NCI-H82 treated with DMSO at 0.1 percent for 48 hours (cell line): ENCODE results near the gene BIVM.
A peak's percentile ranks its signal among the peaks of the same experiment; 100 is the strongest.
"Not testable (repeated sequence)": the region's sequence is repeated elsewhere in the genome, so short reads cannot be mapped to it uniquely, and the experiment has no call there.

ENCODE experiments used
- DNase-seq: peaks from one replicate; lab custom pipeline; 2025; ENCODE audit not compliant: unreplicated experiment; lab: John Stamatoyannopoulos, UW

The BIVM gene

GRCh38 chr13:102798581-102799425, at the start of gene BIVM, which contains the start of gene POGLUT2:
BIVM (plus strand) TSS chr13:102799119; CDS start chr13:102807268, 8,149 bp downstream.
POGLUT2 (minus strand) TSS chr13:102798976; CDS start chr13:102798670, 306 bp downstream.
- peak; percentile 83 for DNase-seq

- no peak for DNase-seq
These were observed 47.0 kb upstream of the BIVM start for GRCh38 chr13:102751886-102752285.

- no peak for DNase-seq
These were observed 41.9 kb upstream of the BIVM start for GRCh38 chr13:102757006-102757405.

GRCh38 chr13:102758842-102759241, 40.1 kb upstream of the BIVM start:
- DNase-seq = no peak

- DNase-seq = no peak
These were observed 37.8 kb upstream of the BIVM start for GRCh38 chr13:102761071-102761470.

GRCh38 chr13:102763741-102764140, 35.2 kb upstream of the BIVM start:
- no peak for DNase-seq

GRCh38 chr13:102768909-102769308, 30.0 kb upstream of the BIVM start:
- no peak for DNase-seq

- no peak for DNase-seq
These were observed 29.2 kb upstream of the BIVM start for GRCh38 chr13:102769679-102770078.

- no peak for DNase-seq
These were observed 28.5 kb upstream of the BIVM start for GRCh38 chr13:102770435-102770834.

GRCh38 chr13:102771298-102772041, 27.4 kb upstream of the BIVM start:
- no peak for DNase-seq

- DNase-seq = no peak
These were observed 26.9 kb upstream of the BIVM start for GRCh38 chr13:102772042-102772425.

GRCh38 chr13:102773441-102774213, 25.3 kb upstream of the BIVM start, which contains the start of gene TEX30:
TEX30 (minus strand) TSS chr13:102773786; CDS start chr13:102770026, 3,760 bp downstream.
- no peak for DNase-seq

GRCh38 chr13:102774214-102774568, 24.7 kb upstream of the BIVM start:
- no peak for DNase-seq

- DNase-seq = no peak
These were observed 24.1 kb upstream of the BIVM start for GRCh38 chr13:102774591-102775520.

- no peak for DNase-seq
These were observed 22.6 kb upstream of the BIVM start for GRCh38 chr13:102776271-102776670.

GRCh38 chr13:102777736-102778135, 21.2 kb upstream of the BIVM start:
- DNase-seq = no peak

- no peak for DNase-seq
These were observed 19.3 kb upstream of the BIVM start for GRCh38 chr13:102779436-102780159.

- not testable (repeated sequence) for DNase-seq
These were observed 18.3 kb upstream of the BIVM start for GRCh38 chr13:102780656-102781055.

- DNase-seq = no peak
These were observed 17.3 kb upstream of the BIVM start for GRCh38 chr13:102781591-102781990.

GRCh38 chr13:102784483-102784882, 14.4 kb upstream of the BIVM start:
- DNase-seq = no peak
